ENCODE data around the gene KLHL15. TPM values are rescaled to one million over a fixed set of nuclear protein-coding genes. Genes with fewer than 3 reads are reported as not detected.

Gene KLHL15
- polyA plus RNA-seq, 3 donors = 3.2 to 24.4 (median 3.9) TPM

GRCh38 chrX:23945206-23945605 lies 81.8 kb downstream of the KLHL15 start:
- H3K27me3 Mint-ChIP-seq (ENCODE audit: low read depth in 3 of 3) = peaks cover 1 to 28% (median 4%) of the 10 kb centered on the region in 3 donors
- no CpG with 5 or more reads among the region's 1 CpG for WGBS (ENCODE audit: insufficient coverage)
- H3K36me3 Mint-ChIP-seq = no peaks in the 10 kb centered on the region
- H3K4me1 Mint-ChIP-seq = peaks cover 2% of the 10 kb centered on the region
- H4K20me1 ChIP-seq (ENCODE audit: insufficient read depth, low read length) = no peaks in the 10 kb centered on the region
- H3K27ac ChIP-seq (ENCODE audit: low read depth in 1 of 2, low read length in 2 of 2) = no peak overlapping the region
- no peaks in the 10 kb centered on the region for H3K4me1 ChIP-seq (ENCODE audit: control insufficient read depth in 1 of 2, insufficient read depth in 2 of 2, low read length in 2 of 2)
- no peak overlapping the region for H3K4me3 ChIP-seq (replicated peaks in 1 of 3; ENCODE audit: low read depth in 2 of 3, low read length in 3 of 3)
- H3K36me3 ChIP-seq (replicated peaks in 1 of 2; ENCODE audit: control insufficient read depth in 1 of 2, insufficient read depth in 2 of 2, low read length in 2 of 2) = no peaks in the 10 kb centered on the region
- H3K27me3 ChIP-seq (ENCODE audit: control insufficient read depth in 2 of 2, insufficient read depth in 2 of 2, low read length in 2 of 2) = peaks cover 0 to 12% of the 10 kb centered on the region in 2 donors
- no peak overlapping the region for H3K27ac Mint-ChIP-seq
- H3K4me3 Mint-ChIP-seq = no peak overlapping the region
- H3K79me2 ChIP-seq (ENCODE audit: insufficient read depth, low read length) = no peaks in the 10 kb centered on the region
- no peak for TF ChIP-seq CTCF (IDR thresholded peaks at IDR 0.05)
- intact Hi-C loops (cut with micrococcal nuclease) = no loop called here
- H3K4me2 ChIP-seq (replicated peaks; ENCODE audit: extremely low read depth, low read length, poor library complexity, severe bottlenecking) = no peak overlapping the region
- no peaks in the 10 kb centered on the region for H3K9me3 Mint-ChIP-seq
- no peak for DNase-seq
- no peak overlapping the region for H3K9ac ChIP-seq (ENCODE audit: insufficient read depth, low read length, poor library complexity, severe bottlenecking)
- H2AFZ ChIP-seq (ENCODE audit: insufficient read depth, low read depth, low read length, poor library complexity, severe bottlenecking) = no peak overlapping the region
- H3K9me3 ChIP-seq (replicated peaks in 1 of 2; ENCODE audit: control insufficient read depth in 1 of 2, insufficient read depth in 1 of 2, low read length in 2 of 2) = no peaks in the 10 kb centered on the region

- no peak overlapping the region for H3K27ac Mint-ChIP-seq
- H3K4me1 Mint-ChIP-seq = no peaks in the 10 kb centered on the region
- H4K20me1 ChIP-seq (ENCODE audit: insufficient read depth, low read length) = no peaks in the 10 kb centered on the region
- H3K4me3 ChIP-seq (replicated peaks in 1 of 3; ENCODE audit: low read depth in 2 of 3, low read length in 3 of 3) = no peak overlapping the region
- no peaks in the 10 kb centered on the region for H3K36me3 Mint-ChIP-seq
- no peaks in the 10 kb centered on the region for H3K9me3 Mint-ChIP-seq
- intact Hi-C loops (cut with micrococcal nuclease) = no loop called here
- DNase-seq = no peak
- H3K9me3 ChIP-seq (replicated peaks in 1 of 2; ENCODE audit: control insufficient read depth in 1 of 2, insufficient read depth in 1 of 2, low read length in 2 of 2) = no peaks in the 10 kb centered on the region
- no peak overlapping the region for H2AFZ ChIP-seq (ENCODE audit: insufficient read depth, low read depth, low read length, poor library complexity, severe bottlenecking)
- no peaks in the 10 kb centered on the region for H3K79me2 ChIP-seq (ENCODE audit: insufficient read depth, low read length)
- H3K4me2 ChIP-seq (replicated peaks; ENCODE audit: extremely low read depth, low read length, poor library complexity, severe bottlenecking) = no peak overlapping the region
- WGBS (ENCODE audit: insufficient coverage) = no CpG with 5 or more reads among the region's 1 CpG
- H3K4me3 Mint-ChIP-seq = no peak overlapping the region
- no peaks in the 10 kb centered on the region for H3K36me3 ChIP-seq (replicated peaks in 1 of 2; ENCODE audit: control insufficient read depth in 1 of 2, insufficient read depth in 2 of 2, low read length in 2 of 2)
- no peak overlapping the region for H3K27ac ChIP-seq (ENCODE audit: low read depth in 1 of 2, low read length in 2 of 2)
- H3K9ac ChIP-seq (ENCODE audit: insufficient read depth, low read length, poor library complexity, severe bottlenecking) = no peak overlapping the region
- H3K27me3 ChIP-seq (ENCODE audit: control insufficient read depth in 2 of 2, insufficient read depth in 2 of 2, low read length in 2 of 2) = peaks cover 0 to 16% of the 10 kb centered on the region in 2 donors
- TF ChIP-seq CTCF (IDR thresholded peaks at IDR 0.05) = no peak
- H3K4me1 ChIP-seq (ENCODE audit: control insufficient read depth in 1 of 2, insufficient read depth in 2 of 2, low read length in 2 of 2) = no peaks in the 10 kb centered on the region
- peaks cover 1 to 26% (median 2%) of the 10 kb centered on the region in 3 donors for H3K27me3 Mint-ChIP-seq (ENCODE audit: low read depth in 3 of 3)
Observed at GRCh38 chrX:23944234-23944633, 82.8 kb downstream of the KLHL15 start.
